HepG2 (cell line): Measurements from ENCODE around the gene ABCC3. TPM values are rescaled to one million over a fixed set of nuclear protein-coding genes. Genes with fewer than 3 reads are reported as not detected.
A peak's percentile ranks its signal among the peaks of the same experiment; 100 is the strongest.

ENCODE experiments used
- HMG20B ChIP-seq: conservative IDR thresholded peaks from 2 replicates; pipeline ENCODE4 v1.6.1; 2016; ENCODE audit warnings: missing genetic modification reagents, missing compliant biosample characterization
- SMC3 ChIP-seq: IDR thresholded peaks from 2 replicates; pipeline ENCODE4 v1.6.1; 2011; ENCODE audit warnings: low read length, improper control_type of control experiment
- SRSF1 ChIP-seq: fragments of 200-400 bp; formaldehyde crosslinking; optimal IDR thresholded peaks from 2 replicates; pipeline ENCODE3; 2017; ENCODE audit warnings: mild to moderate bottlenecking, low read depth, low read length, moderate library complexity
- ZNF546 ChIP-seq: sonication (generic); formaldehyde crosslinking; conservative IDR thresholded peaks from 2 replicates; pipeline ENCODE4 v1.8.1; 2023; ENCODE audit warnings: mild to moderate bottlenecking, missing genetic modification reagents
- ZNF687 ChIP-seq: sonication (generic); formaldehyde crosslinking; IDR thresholded peaks from 2 replicates; pipeline ENCODE4 v1.5.1; 2020; ENCODE audit warnings: mild to moderate bottlenecking, missing genetic modification reagents, moderate library complexity
- ZSCAN25 ChIP-seq: sonication (generic); formaldehyde crosslinking; IDR thresholded peaks from 2 replicates; pipeline ENCODE4 v1.8.0; 2022; ENCODE audit warnings: mild to moderate bottlenecking, missing genetic modification reagents
- polyA plus RNA-seq, 8 experiments: library from polyadenylated mRNA; depleted of rRNA in 3 of 8; stranded (reverse) in 7 of 8; unstranded in 1 of 8; fragments of >200 nt; fragmentation: Illumina TruSeq in 4 of 8; extraction: Trizol in 4 of 8; gene quantifications; 2 replicates each; pipeline versions ENCODE4 v1.2.1 to v1.2.3, GENCODE V29; 2011 to 2016; ENCODE audit warnings: low read depth in 4 of 8, missing spikeins in 1 of 8, mixed read lengths in 1 of 8; ENCODE audit not compliant: insufficient read depth in 1 of 8
- total RNA-seq, 5 experiments: library from RNA; depleted of rRNA; stranded (reverse); fragments of >200 nt; fragmentation: Illumina TruSeq; extraction: Trizol; gene quantifications; 2 replicates each; pipeline ENCODE4 v1.2.3, GENCODE V29; 2016; ENCODE audit warnings: low read depth in 1 of 5
- TF ChIP-seq, protein P1 (sequence below): sonication (generic); formaldehyde crosslinking; IDR thresholded peaks from 2 replicates; pipeline ENCODE4 v1.9.0; 2021; ENCODE audit warnings: mild to moderate bottlenecking, missing genetic modification reagents

ABCC3 gene
- total and polyA plus RNA-seq, 2 of the 13 experiments (the other 11 are each of a cell fraction or from before 2014, with no cell fraction given) = 25.2 to 50.7 TPM

- TF ChIP-seq, protein P1, sequence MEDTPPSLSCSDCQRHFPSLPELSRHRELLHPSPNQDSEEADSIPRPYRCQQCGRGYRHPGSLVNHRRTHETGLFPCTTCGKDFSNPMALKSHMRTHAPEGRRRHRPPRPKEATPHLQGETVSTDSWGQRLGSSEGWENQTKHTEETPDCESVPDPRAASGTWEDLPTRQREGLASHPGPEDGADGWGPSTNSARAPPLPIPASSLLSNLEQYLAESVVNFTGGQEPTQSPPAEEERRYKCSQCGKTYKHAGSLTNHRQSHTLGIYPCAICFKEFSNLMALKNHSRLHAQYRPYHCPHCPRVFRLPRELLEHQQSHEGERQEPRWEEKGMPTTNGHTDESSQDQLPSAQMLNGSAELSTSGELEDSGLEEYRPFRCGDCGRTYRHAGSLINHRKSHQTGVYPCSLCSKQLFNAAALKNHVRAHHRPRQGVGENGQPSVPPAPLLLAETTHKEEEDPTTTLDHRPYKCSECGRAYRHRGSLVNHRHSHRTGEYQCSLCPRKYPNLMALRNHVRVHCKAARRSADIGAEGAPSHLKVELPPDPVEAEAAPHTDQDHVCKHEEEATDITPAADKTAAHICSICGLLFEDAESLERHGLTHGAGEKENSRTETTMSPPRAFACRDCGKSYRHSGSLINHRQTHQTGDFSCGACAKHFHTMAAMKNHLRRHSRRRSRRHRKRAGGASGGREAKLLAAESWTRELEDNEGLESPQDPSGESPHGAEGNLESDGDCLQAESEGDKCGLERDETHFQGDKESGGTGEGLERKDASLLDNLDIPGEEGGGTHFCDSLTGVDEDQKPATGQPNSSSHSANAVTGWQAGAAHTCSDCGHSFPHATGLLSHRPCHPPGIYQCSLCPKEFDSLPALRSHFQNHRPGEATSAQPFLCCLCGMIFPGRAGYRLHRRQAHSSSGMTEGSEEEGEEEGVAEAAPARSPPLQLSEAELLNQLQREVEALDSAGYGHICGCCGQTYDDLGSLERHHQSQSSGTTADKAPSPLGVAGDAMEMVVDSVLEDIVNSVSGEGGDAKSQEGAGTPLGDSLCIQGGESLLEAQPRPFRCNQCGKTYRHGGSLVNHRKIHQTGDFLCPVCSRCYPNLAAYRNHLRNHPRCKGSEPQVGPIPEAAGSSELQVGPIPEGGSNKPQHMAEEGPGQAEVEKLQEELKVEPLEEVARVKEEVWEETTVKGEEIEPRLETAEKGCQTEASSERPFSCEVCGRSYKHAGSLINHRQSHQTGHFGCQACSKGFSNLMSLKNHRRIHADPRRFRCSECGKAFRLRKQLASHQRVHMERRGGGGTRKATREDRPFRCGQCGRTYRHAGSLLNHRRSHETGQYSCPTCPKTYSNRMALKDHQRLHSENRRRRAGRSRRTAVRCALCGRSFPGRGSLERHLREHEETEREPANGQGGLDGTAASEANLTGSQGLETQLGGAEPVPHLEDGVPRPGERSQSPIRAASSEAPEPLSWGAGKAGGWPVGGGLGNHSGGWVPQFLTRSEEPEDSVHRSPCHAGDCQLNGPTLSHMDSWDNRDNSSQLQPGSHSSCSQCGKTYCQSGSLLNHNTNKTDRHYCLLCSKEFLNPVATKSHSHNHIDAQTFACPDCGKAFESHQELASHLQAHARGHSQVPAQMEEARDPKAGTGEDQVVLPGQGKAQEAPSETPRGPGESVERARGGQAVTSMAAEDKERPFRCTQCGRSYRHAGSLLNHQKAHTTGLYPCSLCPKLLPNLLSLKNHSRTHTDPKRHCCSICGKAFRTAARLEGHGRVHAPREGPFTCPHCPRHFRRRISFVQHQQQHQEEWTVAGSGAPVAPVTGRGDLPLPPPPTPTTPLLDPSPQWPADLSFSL (CRISPR knock-in tag) = no peak
- no peak for TF ChIP-seq SRSF1
- TF ChIP-seq SMC3 = peak; percentile 13; the same call in 1 of the 2 replicates
- no peak; the same call in 1 of the 2 replicates for TF ChIP-seq ZSCAN25 (CRISPR knock-in tag)
- TF ChIP-seq ZNF546 = no peak
- TF ChIP-seq HMG20B (CRISPR knock-in tag) = no peak
- TF ChIP-seq ZNF687 (CRISPR knock-in tag) = peak; percentile 51; the same call in 1 of the 2 replicates
Measured at GRCh38 chr17:50635982-50636803, 1.5 kb downstream of the ABCC3 start (continued).
